H9 (cell line): Measurements from ENCODE around the gene SDHA. TPM values are rescaled to one million over a fixed set of nuclear protein-coding genes. Genes with fewer than 3 reads are reported as not detected.

Source experiments
- DNase-seq: peaks from one replicate; pipeline ENCODE4 v3.0.0-alpha.2; 2017
- H2AFZ ChIP-seq: one replicate; pipeline ENCODE4 v1.6.1; 2013; ENCODE audit warnings: mild to moderate bottlenecking, low read length, control low read depth, moderate library complexity
- H2AK5ac ChIP-seq: 2 replicates; pipeline ENCODE4 v1.6.1; 2013; ENCODE audit warnings: low read length, control low read depth, mixed read lengths; ENCODE audit not compliant: insufficient read length
- H2BK120ac ChIP-seq: one replicate; pipeline ENCODE4 v1.6.1; 2013; ENCODE audit warnings: low read depth, mild to moderate bottlenecking, low read length, control low read depth, inconsistent platforms; ENCODE audit not compliant: poor library complexity, severe bottlenecking
- H2BK12ac ChIP-seq: 2 replicates; pipeline ENCODE4 v1.6.1; 2013; ENCODE audit warnings: low read length, control low read depth, mixed read lengths, low read depth; ENCODE audit not compliant: insufficient read length
- H2BK15ac ChIP-seq: 2 replicates; pipeline ENCODE4 v1.6.1; 2013; ENCODE audit warnings: low read depth, low read length, control low read depth
- H2BK20ac ChIP-seq: one replicate; pipeline ENCODE4 v1.6.1; 2013; ENCODE audit warnings: low read depth, mild to moderate bottlenecking, low read length, control low read depth, inconsistent platforms; ENCODE audit not compliant: poor library complexity, severe bottlenecking
- H2BK5ac ChIP-seq: 2 replicates; pipeline ENCODE4 v1.6.1; 2013; ENCODE audit warnings: low read length, control low read depth, mixed read lengths; ENCODE audit not compliant: insufficient read length
- H3K14ac ChIP-seq: 2 replicates; pipeline ENCODE4 v1.6.1; 2013; ENCODE audit warnings: low read length, control low read depth; ENCODE audit not compliant: insufficient read depth
- H3K18ac ChIP-seq: 2 replicates; pipeline ENCODE4 v1.6.1; 2013; ENCODE audit warnings: low read depth, mild to moderate bottlenecking, mixed read lengths, low read length, control low read depth; ENCODE audit not compliant: insufficient read length
- H3K23ac ChIP-seq: 2 replicates; pipeline ENCODE4 v1.6.1; 2013; ENCODE audit warnings: low read length, control low read depth, mixed read lengths, low read depth; ENCODE audit not compliant: insufficient read length
- H3K23me2 ChIP-seq: 2 replicates; pipeline ENCODE4 v1.6.1; 2013; ENCODE audit warnings: low read depth, mild to moderate bottlenecking, mixed read lengths, low read length, control low read depth; ENCODE audit not compliant: insufficient read length, poor library complexity, severe bottlenecking
- H3K27ac ChIP-seq: 2 replicates; pipeline ENCODE4 v1.5.1; 2013; ENCODE audit warnings: low read length, control low read depth, mixed read lengths, low read depth; ENCODE audit not compliant: insufficient read length
- H3K27me3 ChIP-seq: 2 replicates; pipeline ENCODE4 v1.6.1; 2013; ENCODE audit warnings: low read length, control low read depth, inconsistent platforms; ENCODE audit not compliant: insufficient read depth
- H3K4ac ChIP-seq: 2 replicates; pipeline ENCODE4 v1.6.1; 2013; ENCODE audit warnings: low read depth, mild to moderate bottlenecking, control low read depth, inconsistent platforms, low read length, moderate library complexity
- H3K4me1 ChIP-seq: 2 replicates; pipeline ENCODE4 v1.6.1; 2013; ENCODE audit warnings: low read length, control low read depth, inconsistent platforms; ENCODE audit not compliant: insufficient read depth
- H3K4me2 ChIP-seq: 2 replicates; pipeline ENCODE4 v1.6.1; 2013; ENCODE audit warnings: low read length, control low read depth, mixed read lengths; ENCODE audit not compliant: insufficient read length, insufficient read depth
- H3K56ac ChIP-seq: 2 replicates; pipeline ENCODE4 v1.6.1; 2013; ENCODE audit warnings: low read depth, mild to moderate bottlenecking, mixed read lengths, low read length, control low read depth; ENCODE audit not compliant: insufficient read length
- H3K79me1 ChIP-seq: 2 replicates; pipeline ENCODE4 v1.6.1; 2013; ENCODE audit warnings: low read depth, mild to moderate bottlenecking, moderate library complexity, low read length, control low read depth, inconsistent platforms; ENCODE audit not compliant: insufficient read depth, poor library complexity, severe bottlenecking
- H3K79me2 ChIP-seq: 2 replicates; pipeline ENCODE4 v1.6.1; 2013; ENCODE audit warnings: low read length, control low read depth, inconsistent platforms; ENCODE audit not compliant: insufficient read depth
- H3K9ac ChIP-seq: 2 replicates; pipeline ENCODE4 v1.6.1; 2013; ENCODE audit warnings: low read length, control low read depth, mixed read lengths; ENCODE audit not compliant: insufficient read length; ENCODE audit errors: extremely low read depth
- H3K9me3 ChIP-seq: one replicate; pipeline ENCODE4 v1.6.1; 2013; ENCODE audit warnings: low read depth, low read length, inconsistent platforms; ENCODE audit not compliant: control insufficient read depth
- H3T11ph ChIP-seq: one replicate; pipeline ENCODE4 v1.6.1; 2013; ENCODE audit warnings: mild to moderate bottlenecking, low read length, control low read depth, inconsistent platforms
- H4K20me1 ChIP-seq: one replicate; pipeline ENCODE4 v1.6.1; 2013; ENCODE audit not compliant: control insufficient read depth, insufficient read length, insufficient read depth
- H4K5ac ChIP-seq: 2 replicates; pipeline ENCODE4 v1.6.1; 2013; ENCODE audit warnings: low read depth, mild to moderate bottlenecking, mixed read lengths, low read length, control low read depth; ENCODE audit not compliant: insufficient read length
- H4K8ac ChIP-seq: replicated peaks from 2 replicates; pipeline ENCODE4 v1.6.1; 2013; ENCODE audit warnings: low read length, control low read depth, mixed read lengths, low read depth; ENCODE audit not compliant: insufficient read length
- H4K91ac ChIP-seq: 2 replicates; pipeline ENCODE4 v1.6.1; 2013; ENCODE audit warnings: low read depth, mild to moderate bottlenecking, moderate library complexity, mixed read lengths, low read length, control low read depth; ENCODE audit not compliant: insufficient read length
- H3K27ac Mint-ChIP-seq, 3 experiments: 2 replicates in 2 of 3; 3 replicates in 1 of 3; pipeline ENCODE4 v1.8.0; 2020 to 2021; ENCODE audit warnings: mixed read lengths in 3 of 3, mild to moderate bottlenecking in 1 of 3, moderate library complexity in 1 of 3
- H3K27me3 Mint-ChIP-seq: 2 replicates; pipeline ENCODE4 v1.8.0; 2021; ENCODE audit warnings: low read depth, mild to moderate bottlenecking, moderate library complexity, mixed read lengths
- H3K36me3 Mint-ChIP-seq, 3 experiments: 2 replicates in 2 of 3; 3 replicates in 1 of 3; pipeline ENCODE4 v1.8.0; 2020 to 2021; ENCODE audit warnings: low read depth in 3 of 3, mixed read lengths in 3 of 3; ENCODE audit not compliant: insufficient read depth in 1 of 3
- H3K4me1 Mint-ChIP-seq, 2 experiments: 2 replicates each; pipeline ENCODE4 v1.8.0; 2020; ENCODE audit warnings: mixed read lengths in 2 of 2
- H3K4me3 Mint-ChIP-seq, 2 experiments: 2 replicates in 1 of 2; 3 replicates in 1 of 2; pipeline ENCODE4 v1.8.0; 2020 to 2021; ENCODE audit warnings: mild to moderate bottlenecking in 2 of 2, mixed read lengths in 2 of 2, moderate library complexity in 1 of 2
- H3K9me3 Mint-ChIP-seq, 2 experiments: 2 replicates in 1 of 2; 3 replicates in 1 of 2; pipeline ENCODE4 v1.8.0; 2020; ENCODE audit warnings: mild to moderate bottlenecking in 2 of 2, mixed read lengths in 2 of 2, moderate library complexity in 1 of 2
- WGBS: extraction: QIAGEN DNeasy Blood & Tissue Kit; methylation state at CpG from one replicate; pipeline ENCODE4 v1.1.7; 2013; ENCODE audit warnings: missing lambda C conversion rate, low lambda C conversion rate, mixed read lengths; ENCODE audit not compliant: insufficient read length; ENCODE audit errors: extremely low coverage; 5-methylcytosine and 5-hydroxymethylcytosine counted together
- total RNA-seq: library from RNA; stranded (reverse); gene quantifications from 2 replicates; pipeline ENCODE4 v1.2.1, GENCODE V29; 2021
- TF ChIP-seq, protein P1 (sequence below): fragments of 200-600 bp; sonication (generic); conservative IDR thresholded peaks from 3 replicates; pipeline ENCODE4 v1.8.0; 2021; ENCODE audit warnings: antibody characterized with exemption, mild to moderate bottlenecking

The SDHA gene
- total RNA-seq, 1 experiment from 2014 or later = 84.8 TPM

DNA sequence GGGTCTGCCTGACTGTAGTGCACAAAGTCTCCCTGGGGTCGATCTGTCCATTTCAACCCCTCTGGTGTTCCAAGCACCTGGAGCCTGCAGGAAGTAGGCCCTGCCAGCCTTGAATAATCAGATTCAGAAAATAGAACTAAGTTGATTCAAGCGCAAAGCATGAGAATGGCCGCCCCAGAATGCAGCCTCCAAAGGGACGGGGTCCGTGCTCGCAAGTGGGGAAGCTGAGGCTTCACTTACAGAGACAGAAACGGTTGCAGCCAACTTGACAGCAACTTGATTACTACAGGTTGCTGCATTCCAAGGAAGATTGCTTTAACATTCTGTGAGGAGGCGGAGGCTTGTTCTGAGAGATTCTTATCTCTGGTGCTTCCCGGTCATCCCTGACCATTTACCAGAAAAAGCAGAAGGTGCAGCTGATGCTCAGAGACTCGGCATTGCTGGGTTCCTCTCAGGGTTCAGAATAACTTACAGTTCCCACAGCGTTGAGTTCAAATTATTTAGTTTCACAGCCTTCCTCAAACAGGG is 41.8 kb upstream of the SDHA start:
- Histone ChIP-seq H3T11ph (no peak overlapping the region), H3K79me2 (no peaks in the 10 kb centered on the region), H3K27ac (no peak overlapping the region), H3K9me3 (no peaks in the 10 kb centered on the region), H3K9ac (no peak overlapping the region), H2BK5ac (no peak overlapping the region), H4K91ac (no peak overlapping the region), H3K79me1 (no peaks in the 10 kb centered on the region), H2AK5ac (no peak overlapping the region), H2BK15ac (no peak overlapping the region), H3K4me1 (no peaks in the 10 kb centered on the region; the same call in 1 of the 2 replicates), H2AFZ (no peak overlapping the region), H3K23ac (no peak overlapping the region), H3K14ac (no peak overlapping the region), H2BK120ac (no peak overlapping the region), H4K8ac (no peak overlapping the region), H3K23me2 (no peaks in the 10 kb centered on the region), H3K4ac (no peak overlapping the region), H3K4me2 (no peak overlapping the region), H3K56ac (no peak overlapping the region), H3K27me3 (no peaks in the 10 kb centered on the region), H4K5ac (no peak overlapping the region), H2BK20ac (no peak overlapping the region), H4K20me1 (no peaks in the 10 kb centered on the region), H3K18ac (no peak overlapping the region), H2BK12ac (no peak overlapping the region)
- DNase-seq = no peak
- H3K9me3 Mint-ChIP-seq = no peaks in the 10 kb centered on the region
- H3K36me3 Mint-ChIP-seq = peaks cover 4 to 48% (median 48%) of the 10 kb centered on the region in 3 experiments; a peak in 6 of 7 replicates
- H3K4me3 Mint-ChIP-seq = no peak overlapping the region
- no peaks in the 10 kb centered on the region; the same call in 1 of the 2 replicates for H3K27me3 Mint-ChIP-seq
- TF ChIP-seq, protein P1, sequence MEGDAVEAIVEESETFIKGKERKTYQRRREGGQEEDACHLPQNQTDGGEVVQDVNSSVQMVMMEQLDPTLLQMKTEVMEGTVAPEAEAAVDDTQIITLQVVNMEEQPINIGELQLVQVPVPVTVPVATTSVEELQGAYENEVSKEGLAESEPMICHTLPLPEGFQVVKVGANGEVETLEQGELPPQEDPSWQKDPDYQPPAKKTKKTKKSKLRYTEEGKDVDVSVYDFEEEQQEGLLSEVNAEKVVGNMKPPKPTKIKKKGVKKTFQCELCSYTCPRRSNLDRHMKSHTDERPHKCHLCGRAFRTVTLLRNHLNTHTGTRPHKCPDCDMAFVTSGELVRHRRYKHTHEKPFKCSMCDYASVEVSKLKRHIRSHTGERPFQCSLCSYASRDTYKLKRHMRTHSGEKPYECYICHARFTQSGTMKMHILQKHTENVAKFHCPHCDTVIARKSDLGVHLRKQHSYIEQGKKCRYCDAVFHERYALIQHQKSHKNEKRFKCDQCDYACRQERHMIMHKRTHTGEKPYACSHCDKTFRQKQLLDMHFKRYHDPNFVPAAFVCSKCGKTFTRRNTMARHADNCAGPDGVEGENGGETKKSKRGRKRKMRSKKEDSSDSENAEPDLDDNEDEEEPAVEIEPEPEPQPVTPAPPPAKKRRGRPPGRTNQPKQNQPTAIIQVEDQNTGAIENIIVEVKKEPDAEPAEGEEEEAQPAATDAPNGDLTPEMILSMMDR = no peak
- peak overlapping the region in 2 of 3 experiments; percentile 28 to 41; a peak in 2 of 7 replicates for H3K27ac Mint-ChIP-seq
- no CpG with 5 or more reads among the region's 11 CpGs for WGBS
- peaks cover 7 to 9% of the 10 kb centered on the region in 2 experiments for H3K4me1 Mint-ChIP-seq
